22Rv1 (cell line): ENCODE data around the gene PPP1R7.

Source experiments
- CTCF ChIP-seq: fragments of 450-650 bp; IDR thresholded peaks from 2 replicates; pipeline ENCODE4 v1.5.1; 2017; ENCODE audit warnings: mild to moderate bottlenecking
- ZFX ChIP-seq: fragments of 450-650 bp; IDR thresholded peaks from 2 replicates; pipeline ENCODE4 v1.6.1; 2017; ENCODE audit warnings: antibody characterized with exemption, borderline replicate concordance

- no peak for TF ChIP-seq CTCF
- no peak for TF ChIP-seq ZFX
Observed at GRCh38 chr2:241122376-241123002, 27.8 kb upstream of the PPP1R7 start.
